T-cell (primary cell): ENCODE data around the gene ESPN. TPM values are rescaled to one million over a fixed set of nuclear protein-coding genes. Genes with fewer than 3 reads are reported as not detected.

ENCODE experiments used
- ATAC-seq, 4 experiments: fragments of 200-7000 bp in 3 of 4; fragments of 150-1000 bp in 1 of 4; cut with Tn5 transposase; replicated peaks in 1 of 4; 1 replicate in 3 of 4; 2 replicates in 1 of 4; pipeline ENCODE4 v1.10.0; 2021; ENCODE audit warnings: moderate library complexity in 3 of 4, mild to moderate bottlenecking in 2 of 4, moderate number of reproducible peaks in 1 of 4
- CTCF ChIA-PET, 2 donors: fragments of 300-600 bp; sonication (Branson Sonifier 250); formaldehyde crosslinking; loops; one replicate each; lab custom pipeline; 2022; ENCODE audit warnings: antibody characterized with exemption in 2 of 2; lab: Charles Lee
- POLR2A ChIA-PET, 2 donors: fragments of 300-600 bp; sonication (Branson Sonifier 250); formaldehyde crosslinking; loops; one replicate each; lab custom pipeline; 2022; ENCODE audit warnings: antibody characterized with exemption in 2 of 2; lab: Charles Lee
- DNase-seq, 35 experiments: peaks; one replicate each; pipeline versions ENCODE4 v3.0.0 to v3.0.0-alpha.2; 2013 to 2023
- H3K27ac ChIP-seq: one replicate; pipeline ENCODE4 v1.5.1; 2013; ENCODE audit warnings: low read length
- H3K27me3 ChIP-seq, 2 experiments: replicated peaks in 1 of 2; 1 replicate in 1 of 2; 2 replicates in 1 of 2; pipeline versions ENCODE4 v1.6.1 to v1.7.0; 2013; ENCODE audit warnings: low read length in 1 of 2, mixed read lengths in 1 of 2; ENCODE audit not compliant: control insufficient read depth in 2 of 2, insufficient read depth in 2 of 2; ENCODE audit errors: extremely low read depth in 1 of 2
- H3K36me3 ChIP-seq, 2 donors: 1 replicate in 1 of 2; 2 replicates in 1 of 2; pipeline versions ENCODE4 v1.6.1 to v1.7.0; 2013; ENCODE audit warnings: low read length in 1 of 2; ENCODE audit not compliant: control insufficient read depth in 2 of 2, insufficient read depth in 1 of 2; ENCODE audit errors: extremely low read depth in 1 of 2
- H3K4me1 ChIP-seq, 2 experiments: 1 replicate in 1 of 2; 2 replicates in 1 of 2; pipeline versions ENCODE4 v1.6.1 to v1.7.0; 2013; ENCODE audit warnings: low read length in 2 of 2, mixed read lengths in 1 of 2; ENCODE audit not compliant: insufficient read depth in 2 of 2, control insufficient read depth in 1 of 2; ENCODE audit errors: extremely low read depth in 1 of 2
- H3K4me3 ChIP-seq, 2 donors: 1 replicate in 1 of 2; 2 replicates in 1 of 2; pipeline versions ENCODE4 v1.5.1 to v1.7.0; 2013; ENCODE audit warnings: mild to moderate bottlenecking in 2 of 2, low read length in 1 of 2, moderate library complexity in 1 of 2; ENCODE audit not compliant: control insufficient read depth in 1 of 2; ENCODE audit errors: extremely low read depth in 1 of 2
- H3K9me3 ChIP-seq: 2 replicates; pipeline ENCODE4 v1.7.0; 2013
- H3K27ac Mint-ChIP-seq, 2 donors: one replicate each; pipeline ENCODE4 v1.8.0; 2020 to 2021; ENCODE audit warnings: mild to moderate bottlenecking in 2 of 2, mixed read lengths in 2 of 2
- H3K27me3 Mint-ChIP-seq, 2 donors: one replicate each; pipeline ENCODE4 v1.8.0; 2021 to 2022; ENCODE audit warnings: mixed read lengths in 2 of 2
- H3K36me3 Mint-ChIP-seq: one replicate; pipeline ENCODE4 v1.8.0; 2021; ENCODE audit warnings: mixed read lengths
- H3K4me1 Mint-ChIP-seq, 3 donors: one replicate each; pipeline ENCODE4 v1.8.0; 2020 to 2022; ENCODE audit warnings: mixed read lengths in 3 of 3, mild to moderate bottlenecking in 1 of 3
- H3K4me3 Mint-ChIP-seq, 3 donors: one replicate each; pipeline ENCODE4 v1.8.0; 2020 to 2022; ENCODE audit warnings: mild to moderate bottlenecking in 3 of 3, mixed read lengths in 3 of 3, moderate library complexity in 3 of 3
- H3K9me3 Mint-ChIP-seq, 3 donors: one replicate each; pipeline ENCODE4 v1.8.0; 2020 to 2022; ENCODE audit warnings: mixed read lengths in 3 of 3
- WGBS: methylation state at CpG from one replicate; pipeline ENCODE4 v1.1.5; 2013; ENCODE audit warnings: missing lambda C conversion rate; ENCODE audit not compliant: insufficient coverage; 5-methylcytosine and 5-hydroxymethylcytosine counted together
- total RNA-seq, 35 experiments: library from RNA in 6 of 35; stranded (reverse) in 6 of 35; fragments of 120-200 nt in 1 of 35; gene quantifications; one replicate each; pipeline versions ENCODE4 v1.2.1 to v1.2.4 and lab custom pipeline; 2013 to 2026

The ESPN gene
- total RNA-seq, 5 donors from 2014 or later (not counting 1 experiment from before 2014, with no cell fraction given), result 2.1 to 9.2 (median 6.2) TPM

DNA sequence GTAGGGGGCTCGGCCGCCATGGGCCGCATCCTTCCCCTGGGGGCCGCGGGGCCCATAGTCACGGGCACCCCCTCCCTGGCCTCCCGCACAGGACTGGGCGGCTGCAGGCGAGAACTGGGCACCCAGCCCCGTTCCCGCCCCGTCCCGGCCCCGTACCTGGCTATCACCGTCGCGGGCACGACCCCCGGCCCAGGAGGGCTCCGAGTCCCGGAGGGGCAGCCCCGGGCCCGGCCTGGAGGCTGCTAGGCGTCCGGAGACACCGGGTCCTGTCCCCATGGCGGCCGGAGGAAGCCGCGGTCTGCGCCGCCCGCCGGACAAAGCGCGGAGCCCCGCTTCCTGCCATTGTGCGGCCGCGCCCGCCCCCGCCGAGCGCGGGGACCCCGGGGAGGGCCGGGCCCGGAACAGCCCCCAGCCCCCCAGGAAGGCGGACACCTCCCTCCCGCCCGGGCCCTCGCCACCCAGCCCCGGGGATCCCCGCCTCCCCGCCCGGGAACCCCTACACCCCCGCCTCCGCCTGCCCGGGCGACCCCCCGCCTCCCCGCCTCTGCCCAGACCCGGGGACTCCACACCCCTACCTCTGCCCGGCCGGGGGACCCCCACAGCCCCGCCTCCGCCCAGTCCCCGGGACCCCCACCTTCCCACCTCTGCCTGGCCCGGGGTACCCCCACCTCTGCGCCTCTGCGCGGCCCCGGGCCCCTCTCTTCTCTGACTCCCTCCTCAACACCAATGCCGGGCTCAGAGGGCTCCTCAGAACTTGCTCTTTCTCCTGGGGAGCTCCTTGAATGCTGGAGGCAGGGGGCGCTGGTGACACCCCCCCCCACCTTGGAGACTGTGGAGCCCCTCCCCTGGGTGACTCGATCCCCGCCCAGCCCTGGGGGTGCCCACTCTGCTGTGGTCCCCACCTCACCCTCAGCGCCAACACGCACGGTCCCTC is 60.9 kb downstream of the ESPN start:
- ChIA-PET CTCF (interaction anchor here (0.6 to 2.8 kb wide), 6 partner anchors 12 to 169 kb away, joined by 3 to 16 read pairs (median 4); no protein-coding TSS in a partner anchor), POLR2A (no interaction called here)
- Mint-ChIP-seq H3K27ac (no peak overlapping the region), H3K27me3 (peaks cover 13 to 22% of the 10 kb centered on the region in 2 donors), H3K4me1 (peaks cover 9 to 14% (median 10%) of the 10 kb centered on the region in 3 donors), H3K4me3 (peak overlapping the region in 1 of 3 donors; percentile 77), H3K9me3 (no peaks in the 10 kb centered on the region), H3K36me3 (no peaks in the 10 kb centered on the region)
- H3K36me3 ChIP-seq, result no peaks in the 10 kb centered on the region
- H3K9me3 ChIP-seq, result no peaks in the 10 kb centered on the region
- H3K4me3 ChIP-seq, result no peak overlapping the region
- peaks cover 0 to 30% of the 10 kb centered on the region in 2 experiments for H3K4me1 ChIP-seq
- WGBS, result 3% methylated on average over 51 of the region's 80 CpGs
- no peak for ATAC-seq
- H3K27ac ChIP-seq, result no peak overlapping the region
- no peak for DNase-seq
- H3K27me3 ChIP-seq, result peaks cover 2 to 68% of the 10 kb centered on the region in 2 experiments

DNA sequence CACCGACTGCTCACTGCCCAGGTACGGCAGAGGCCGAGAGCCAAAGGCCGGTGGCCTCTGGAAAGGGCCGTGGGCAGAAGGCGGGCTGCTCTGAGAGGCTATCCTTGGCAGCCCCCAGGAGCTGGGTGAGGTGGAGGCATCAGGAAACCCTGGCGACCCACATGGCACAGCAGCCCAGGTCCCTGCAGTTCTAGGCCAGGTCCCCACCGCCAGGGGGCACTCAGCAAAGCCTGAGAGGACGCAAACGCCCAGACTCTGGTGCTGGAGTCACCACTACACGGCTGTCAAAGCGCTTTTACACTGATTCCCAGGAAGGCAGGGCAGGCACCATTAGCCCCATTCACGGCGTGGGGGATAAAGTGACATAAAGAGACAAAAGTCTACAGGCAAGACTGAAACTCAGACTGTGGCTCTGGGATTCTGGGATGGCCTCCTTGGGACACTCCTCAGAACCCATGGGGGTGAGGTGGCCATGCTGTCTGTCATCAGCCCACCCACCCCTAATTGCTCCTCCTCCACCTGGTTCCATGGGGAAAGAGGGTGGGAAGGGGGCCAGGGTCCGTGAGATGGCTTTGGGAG is 61.9 kb downstream of the ESPN start:
- ChIA-PET POLR2A (no interaction called here), CTCF (interaction anchor here (0.7 to 2.8 kb wide), 4 partner anchors 13 to 159 kb away, joined by 3 to 16 read pairs (median 6); no protein-coding TSS in a partner anchor)
- H3K27me3 Mint-ChIP-seq, result peaks cover 13 to 22% of the 10 kb centered on the region in 2 donors
- DNase-seq, result peak; percentile 62 to 90 (median 82)
- WGBS, result 0% methylated on average over 11 of the region's 15 CpGs
- ATAC-seq, result peak; percentile 69 to 80 (median 76)
- peaks cover 0 to 41% of the 10 kb centered on the region in 2 experiments for H3K4me1 ChIP-seq
- H3K4me3 ChIP-seq, result no peak overlapping the region
- H3K9me3 ChIP-seq, result no peaks in the 10 kb centered on the region
- H3K36me3 Mint-ChIP-seq, result no peaks in the 10 kb centered on the region
- H3K4me3 Mint-ChIP-seq, result peak overlapping the region in 1 of 3 donors; percentile 77
- peaks cover 2 to 68% of the 10 kb centered on the region in 2 experiments for H3K27me3 ChIP-seq
- peaks cover 15 to 20% (median 17%) of the 10 kb centered on the region in 3 donors for H3K4me1 Mint-ChIP-seq
- H3K27ac Mint-ChIP-seq, result peak overlapping the region in 1 of 2 donors; percentile 5
- H3K9me3 Mint-ChIP-seq, result no peaks in the 10 kb centered on the region
- no peak overlapping the region for H3K27ac ChIP-seq
- H3K36me3 ChIP-seq, result no peaks in the 10 kb centered on the region

DNA sequence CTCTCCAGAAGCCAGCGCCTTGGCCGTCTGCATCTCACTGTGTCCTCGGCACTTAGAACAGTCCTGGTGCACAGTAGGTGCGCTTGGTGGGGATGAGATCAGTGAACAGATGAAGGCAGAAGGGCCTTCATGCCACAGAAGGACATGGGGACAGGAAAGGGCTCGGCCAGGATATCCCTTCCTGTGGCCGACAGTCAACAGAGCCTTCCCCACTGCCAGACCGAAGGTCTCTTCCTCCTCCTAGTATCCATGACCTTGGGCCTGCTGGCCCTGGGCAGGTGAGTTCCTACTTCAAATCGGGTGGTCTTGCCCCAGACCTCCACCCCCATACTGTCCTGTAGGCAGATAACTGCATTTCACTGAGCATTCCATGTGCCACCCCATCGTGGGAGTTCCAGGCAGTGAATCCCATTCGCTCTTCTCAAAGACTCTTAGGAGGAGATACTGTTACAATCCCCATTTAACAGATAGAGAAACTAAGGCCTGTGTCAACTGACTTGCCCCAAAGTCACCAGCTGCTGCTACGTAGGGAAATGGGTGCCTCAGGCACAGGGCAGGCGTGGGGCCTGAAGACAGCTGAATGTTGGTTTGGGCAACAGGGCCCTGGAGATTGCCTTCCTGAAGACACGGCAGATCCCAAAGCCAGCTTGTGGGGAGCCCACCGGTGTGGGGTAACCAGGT is 63.4 kb downstream of the ESPN start:
- Mint-ChIP-seq H3K9me3 (no peaks in the 10 kb centered on the region), H3K27me3 (peaks cover 13 to 22% of the 10 kb centered on the region in 2 donors), H3K36me3 (no peaks in the 10 kb centered on the region), H3K4me3 (no peak overlapping the region), H3K27ac (no peak overlapping the region), H3K4me1 (peaks cover 21 to 30% (median 21%) of the 10 kb centered on the region in 3 donors)
- Histone ChIP-seq H3K4me3 (no peak overlapping the region), H3K9me3 (no peaks in the 10 kb centered on the region), H3K4me1 (peaks cover 0 to 52% of the 10 kb centered on the region in 2 experiments), H3K27ac (no peak overlapping the region), H3K27me3 (peaks cover under 1 to 66% of the 10 kb centered on the region in 2 experiments), H3K36me3 (no peaks in the 10 kb centered on the region)
- WGBS, result 84% methylated on average over 11 of the region's 14 CpGs
- no peak for DNase-seq
- ChIA-PET CTCF (no interaction called here), POLR2A (no interaction called here)
- no peak for ATAC-seq

DNA sequence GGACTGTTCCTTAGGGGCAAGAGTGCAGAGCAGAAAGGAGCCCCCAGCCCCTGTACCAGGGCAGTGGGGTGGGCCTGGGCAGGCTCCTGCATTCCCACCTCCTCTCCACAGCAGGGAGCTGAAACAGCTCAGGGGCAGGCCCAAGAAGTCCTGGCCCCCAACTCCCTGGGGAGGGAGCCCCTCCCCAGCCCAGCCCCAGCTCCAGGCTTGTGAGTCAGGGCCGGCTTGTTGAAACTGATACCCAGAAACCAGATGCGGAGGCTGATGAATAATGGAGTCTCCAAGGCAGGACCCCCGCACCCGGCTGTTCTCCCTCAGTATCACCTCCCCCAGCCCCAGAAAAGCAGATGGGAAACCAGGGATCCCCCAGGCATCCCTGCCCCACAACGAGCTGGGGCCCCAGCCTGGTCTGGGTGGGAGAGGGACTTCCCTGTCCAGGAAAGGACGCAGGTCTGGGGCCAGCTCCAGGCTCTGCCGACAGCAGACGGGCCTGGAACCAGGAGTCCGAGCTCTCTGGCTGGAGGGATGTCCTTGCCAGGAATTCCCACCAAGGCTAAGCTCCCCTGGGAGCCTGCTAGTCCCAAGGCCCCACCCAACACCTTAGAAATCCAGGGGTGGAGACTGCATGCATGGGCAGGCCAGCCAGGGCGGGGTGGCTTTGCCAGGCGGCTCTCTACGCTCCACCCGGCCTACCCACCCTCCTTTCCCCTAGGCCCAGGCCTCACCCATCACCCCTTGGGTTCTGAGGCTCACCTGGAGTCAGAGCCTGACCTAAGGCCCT is 64.2 kb downstream of the ESPN start:
- 92% methylated on average over 8 of the region's 13 CpGs for WGBS
- Mint-ChIP-seq H3K9me3 (no peaks in the 10 kb centered on the region), H3K27me3 (peaks cover 13 to 21% of the 10 kb centered on the region in 2 donors), H3K4me3 (peak overlapping the region in 1 of 3 donors; percentile 81), H3K36me3 (no peaks in the 10 kb centered on the region), H3K27ac (no peak overlapping the region), H3K4me1 (peaks cover 25 to 34% (median 28%) of the 10 kb centered on the region in 3 donors)
- no peak overlapping the region for H3K4me3 ChIP-seq
- ChIA-PET POLR2A (interaction anchor here (0.6 kb wide), 2 partner anchors 38 to 114 kb away, joined by 3 read pairs; no protein-coding TSS in a partner anchor), CTCF (interaction anchor here in 1 of 2 donors (0.6 to 0.8 kb wide), 3 partner anchors 127 to 242 kb away, joined by 3 read pairs; no protein-coding TSS in a partner anchor)
- H3K9me3 ChIP-seq, result no peaks in the 10 kb centered on the region
- H3K27ac ChIP-seq, result no peak overlapping the region
- H3K27me3 ChIP-seq, result peaks cover 0 to 58% of the 10 kb centered on the region in 2 experiments
- peaks cover 2 to 58% of the 10 kb centered on the region in 2 experiments for H3K4me1 ChIP-seq
- ATAC-seq, result no peak
- DNase-seq, result no peak
- no peaks in the 10 kb centered on the region for H3K36me3 ChIP-seq

DNA sequence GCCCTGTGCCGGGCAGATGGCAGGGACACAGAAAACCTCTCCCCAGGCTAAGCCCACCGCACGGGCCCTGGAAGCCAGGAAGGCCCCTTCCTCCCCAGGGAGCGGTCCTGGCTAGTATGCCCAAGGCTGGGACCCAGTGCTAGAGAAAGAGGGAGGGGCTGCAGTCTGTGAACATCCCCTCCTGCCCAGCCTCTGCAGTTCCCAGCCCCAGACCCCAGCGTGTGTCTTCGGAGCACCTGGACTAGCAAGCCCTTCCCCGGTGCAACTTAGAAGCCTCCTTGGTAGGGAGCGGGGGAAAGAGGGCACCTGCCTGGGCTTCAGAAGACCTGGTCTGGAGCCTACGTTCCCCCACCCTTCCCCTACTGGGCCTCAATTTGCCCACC is 64.8 kb downstream of the ESPN start:
- H3K9me3 ChIP-seq, result no peaks in the 10 kb centered on the region
- Mint-ChIP-seq H3K4me3 (peak overlapping the region in 2 of 3 donors; percentile 6 to 81), H3K4me1 (peaks cover 25 to 32% (median 28%) of the 10 kb centered on the region in 3 donors), H3K27me3 (peaks cover 13 to 18% of the 10 kb centered on the region in 2 donors), H3K27ac (no peak overlapping the region), H3K9me3 (no peaks in the 10 kb centered on the region), H3K36me3 (no peaks in the 10 kb centered on the region)
- no peak for DNase-seq
- ChIA-PET CTCF (interaction anchor here in 1 of 2 donors (0.8 kb wide), 1 partner anchor 127 kb away, joined by 3 read pairs; no protein-coding TSS in a partner anchor), POLR2A (no interaction called here)
- peaks cover 2 to 58% of the 10 kb centered on the region in 2 experiments for H3K4me1 ChIP-seq
- no peak overlapping the region for H3K27ac ChIP-seq
- WGBS, result 83% methylated on average over 1 of the region's 9 CpGs
- ATAC-seq, result no peak
- H3K4me3 ChIP-seq, result no peak overlapping the region
- peaks cover 0 to 52% of the 10 kb centered on the region in 2 experiments for H3K27me3 ChIP-seq
- no peaks in the 10 kb centered on the region for H3K36me3 ChIP-seq
